SJCRH30 (cell line): ENCODE measurements around the gene CDYL2. TPM values are rescaled to one million over a fixed set of nuclear protein-coding genes. Genes with fewer than 3 reads are reported as not detected.
"Not testable (repeated sequence)": the region's sequence is repeated elsewhere in the genome, so short reads cannot be mapped to it uniquely, and the experiment has no call there.

Experiments used
- DNase-seq, 2 experiments: peaks; one replicate each; pipeline ENCODE4 v3.0.0-alpha.2; 2015 to 2020
- H3K27ac ChIP-seq: fragments of 250-450 bp; sonication (Bioruptor Pico); 2 replicates; pipeline ENCODE4 v1.5.1; 2020; ENCODE audit warnings: mild to moderate bottlenecking, moderate library complexity
- H3K27me3 ChIP-seq: fragments of 250-450 bp; sonication (Bioruptor Pico); 2 replicates; pipeline ENCODE4 v1.5.1; 2020; ENCODE audit warnings: mild to moderate bottlenecking, moderate library complexity
- H3K36me3 ChIP-seq: fragments of 250-450 bp; sonication (Bioruptor Pico); 2 replicates; pipeline ENCODE4 v1.5.1; 2020; ENCODE audit warnings: mild to moderate bottlenecking, moderate library complexity
- H3K4me1 ChIP-seq: fragments of 250-450 bp; sonication (Bioruptor Pico); 2 replicates; pipeline ENCODE4 v1.5.1; 2020; ENCODE audit warnings: mild to moderate bottlenecking, moderate library complexity
- H3K4me3 ChIP-seq: fragments of 250-450 bp; sonication (Bioruptor Pico); 2 replicates; pipeline ENCODE4 v1.5.1; 2020; ENCODE audit warnings: mild to moderate bottlenecking, moderate library complexity
- H3K9me3 ChIP-seq: fragments of 250-450 bp; sonication (Bioruptor Pico); replicated peaks from 2 replicates; pipeline ENCODE4 v1.5.1; 2020; ENCODE audit warnings: mild to moderate bottlenecking, moderate library complexity
- total RNA-seq: library from RNA; depleted of rRNA; stranded (reverse); fragments of >200 nt; shearing (Covaris generic); gene quantifications from 2 replicates; pipeline ENCODE4 v1.2.3, GENCODE V29; 2014

CDYL2 gene
- total RNA-seq, 1 experiment from 2014 or later: 0.14 TPM

- no peak overlapping the region for H3K27ac ChIP-seq
- no peaks in the 10 kb centered on the region for H3K36me3 ChIP-seq
- no peak for DNase-seq
- H3K4me1 ChIP-seq: no peaks in the 10 kb centered on the region
- H3K4me3 ChIP-seq: no peak overlapping the region
- H3K27me3 ChIP-seq: no peaks in the 10 kb centered on the region
- H3K9me3 ChIP-seq: no peaks in the 10 kb centered on the region
These were observed 61.1 kb downstream of the CDYL2 start for GRCh38 chr16:80743273-80743672.

GRCh38 chr16:80742331-80742730 lies 62.1 kb downstream of the CDYL2 start:
- no peak for DNase-seq
- Histone ChIP-seq H3K27ac (no peak overlapping the region), H3K27me3 (no peaks in the 10 kb centered on the region), H3K36me3 (no peaks in the 10 kb centered on the region), H3K4me3 (no peak overlapping the region), H3K4me1 (no peaks in the 10 kb centered on the region), H3K9me3 (no peaks in the 10 kb centered on the region)

GRCh38 chr16:80741724-80742123 lies 62.7 kb downstream of the CDYL2 start:
- no peak for DNase-seq
- Histone ChIP-seq H3K36me3 (no peaks in the 10 kb centered on the region), H3K9me3 (no peaks in the 10 kb centered on the region), H3K27me3 (no peaks in the 10 kb centered on the region), H3K27ac (no peak overlapping the region), H3K4me3 (no peak overlapping the region), H3K4me1 (no peaks in the 10 kb centered on the region)

- Histone ChIP-seq H3K4me3 (no peak overlapping the region), H3K27ac (no peak overlapping the region), H3K36me3 (no peaks in the 10 kb centered on the region), H3K9me3 (no peaks in the 10 kb centered on the region), H3K4me1 (no peaks in the 10 kb centered on the region), H3K27me3 (no peaks in the 10 kb centered on the region)
- DNase-seq: no peak
These were observed 64.9 kb downstream of the CDYL2 start for GRCh38 chr16:80739523-80739922.

GRCh38 chr16:80738521-80738920 lies 65.9 kb downstream of the CDYL2 start:
- Histone ChIP-seq H3K9me3 (no peaks in the 10 kb centered on the region), H3K27ac (no peak overlapping the region), H3K27me3 (no peaks in the 10 kb centered on the region), H3K4me1 (no peaks in the 10 kb centered on the region), H3K36me3 (no peaks in the 10 kb centered on the region), H3K4me3 (no peak overlapping the region)
- DNase-seq: no peak

- Histone ChIP-seq H3K4me1 (no peaks in the 10 kb centered on the region), H3K36me3 (no peaks in the 10 kb centered on the region), H3K9me3 (no peaks in the 10 kb centered on the region), H3K4me3 (no peak overlapping the region), H3K27me3 (no peaks in the 10 kb centered on the region), H3K27ac (no peak overlapping the region)
- DNase-seq: no peak
These were observed 68.6 kb downstream of the CDYL2 start for GRCh38 chr16:80735846-80736245.

- Histone ChIP-seq H3K4me3 (no peak overlapping the region), H3K36me3 (no peaks in the 10 kb centered on the region), H3K4me1 (no peaks in the 10 kb centered on the region), H3K9me3 (no peaks in the 10 kb centered on the region), H3K27me3 (no peaks in the 10 kb centered on the region), H3K27ac (no peak overlapping the region)
- DNase-seq: no peak
These were observed 71.0 kb downstream of the CDYL2 start for GRCh38 chr16:80733407-80733806.

GRCh38 chr16:80731915-80732314 lies 72.5 kb downstream of the CDYL2 start:
- Histone ChIP-seq H3K9me3 (no peaks in the 10 kb centered on the region), H3K4me1 (no peaks in the 10 kb centered on the region), H3K36me3 (no peaks in the 10 kb centered on the region), H3K27me3 (no peaks in the 10 kb centered on the region), H3K4me3 (no peak overlapping the region), H3K27ac (no peak overlapping the region)
- no peak for DNase-seq

GRCh38 chr16:80727066-80727763 lies 77.2 kb downstream of the CDYL2 start:
- H3K4me3 ChIP-seq, DNase-seq, H3K9me3 ChIP-seq, H3K27ac ChIP-seq, H3K27me3 ChIP-seq, H3K36me3 ChIP-seq, H3K4me1 ChIP-seq: not testable (repeated sequence)

- H3K4me3 ChIP-seq: no peak overlapping the region
- no peaks in the 10 kb centered on the region for H3K27me3 ChIP-seq
- H3K9me3 ChIP-seq: no peaks in the 10 kb centered on the region
- H3K36me3 ChIP-seq: no peaks in the 10 kb centered on the region
- DNase-seq: no peak
- H3K27ac ChIP-seq: no peak overlapping the region
- no peaks in the 10 kb centered on the region for H3K4me1 ChIP-seq
These were observed 78.7 kb downstream of the CDYL2 start for GRCh38 chr16:80725566-80726162.

GRCh38 chr16:80723981-80724380 lies 80.4 kb downstream of the CDYL2 start:
- H3K27ac ChIP-seq: no peak overlapping the region
- H3K4me1 ChIP-seq: no peaks in the 10 kb centered on the region
- no peak overlapping the region for H3K4me3 ChIP-seq
- no peaks in the 10 kb centered on the region for H3K36me3 ChIP-seq
- no peaks in the 10 kb centered on the region for H3K9me3 ChIP-seq
- no peak for DNase-seq
- no peaks in the 10 kb centered on the region for H3K27me3 ChIP-seq

- H3K27ac ChIP-seq: no peak overlapping the region
- H3K27me3 ChIP-seq: no peaks in the 10 kb centered on the region
- no peaks in the 10 kb centered on the region for H3K36me3 ChIP-seq
- H3K4me3 ChIP-seq: no peak overlapping the region
- no peak for DNase-seq
- no peaks in the 10 kb centered on the region for H3K4me1 ChIP-seq
- H3K9me3 ChIP-seq: no peaks in the 10 kb centered on the region
These were observed 81.3 kb downstream of the CDYL2 start for GRCh38 chr16:80723091-80723490.

- Histone ChIP-seq H3K27me3 (no peaks in the 10 kb centered on the region), H3K4me3 (no peak overlapping the region), H3K9me3 (no peaks in the 10 kb centered on the region), H3K27ac (no peak overlapping the region), H3K36me3 (no peaks in the 10 kb centered on the region), H3K4me1 (no peaks in the 10 kb centered on the region)
- no peak for DNase-seq
These were observed 83.5 kb downstream of the CDYL2 start for GRCh38 chr16:80720804-80721371.

GRCh38 chr16:80719573-80719972 lies 84.8 kb downstream of the CDYL2 start:
- Histone ChIP-seq H3K27ac (no peak overlapping the region), H3K36me3 (no peaks in the 10 kb centered on the region), H3K9me3 (no peaks in the 10 kb centered on the region), H3K4me3 (no peak overlapping the region), H3K4me1 (no peaks in the 10 kb centered on the region), H3K27me3 (no peaks in the 10 kb centered on the region)
- no peak for DNase-seq

GRCh38 chr16:80718480-80719220 lies 85.7 kb downstream of the CDYL2 start:
- no peaks in the 10 kb centered on the region for H3K9me3 ChIP-seq

More at GRCh38 chr16:80718480-80719220, 85.7 kb downstream of the CDYL2 start:
- Histone ChIP-seq H3K4me1 (no peaks in the 10 kb centered on the region), H3K4me3 (no peak overlapping the region), H3K27me3 (no peaks in the 10 kb centered on the region), H3K36me3 (no peaks in the 10 kb centered on the region), H3K27ac (no peak overlapping the region)
- DNase-seq: peak in 1 of 2 experiments; percentile 2
